SK-N-SH treated with all-trans-retinoic acid at 6 μM for 48 hours (cell line): ENCODE data around the gene LRR1.

ENCODE experiments used
- ATAC-seq: fragments of 200-7000 bp; cut with Tn5 transposase; 3 replicates; pipeline ENCODE4 v1.9.1; 2020; ENCODE audit warnings: mild to moderate bottlenecking, moderate library complexity
- ARNTL ChIP-seq: fragments of 450-650 bp; formaldehyde crosslinking; IDR thresholded peaks from 2 replicates; pipeline ENCODE4 v1.5.0; 2020; ENCODE audit warnings: low read depth, mild to moderate bottlenecking, moderate library complexity, borderline replicate concordance
- BACH2 ChIP-seq: fragments of 250-450 bp; sonication (Bioruptor Pico); IDR thresholded peaks from 2 replicates; pipeline ENCODE4 v1.9.0; 2021; ENCODE audit warnings: mild to moderate bottlenecking, borderline replicate concordance
- CREB5 ChIP-seq: fragments of 250-450 bp; sonication (Bioruptor Pico); IDR thresholded peaks from 2 replicates; pipeline ENCODE4 v1.5.1; 2020; ENCODE audit warnings: low read depth, mild to moderate bottlenecking, moderate library complexity
- CSDC2 ChIP-seq: fragments of 250-450 bp; sonication (Bioruptor Pico); IDR thresholded peaks from 2 replicates; pipeline ENCODE4 v1.5.0; 2020; ENCODE audit warnings: mild to moderate bottlenecking, moderate library complexity
- CSRNP3 ChIP-seq: fragments of 250-450 bp; sonication (Bioruptor Pico); IDR thresholded peaks from 2 replicates; pipeline ENCODE4 v1.5.1; 2021; ENCODE audit warnings: mild to moderate bottlenecking, moderate library complexity
- ESRRG ChIP-seq: fragments of 250-450 bp; sonication (Bioruptor Pico); IDR thresholded peaks from 2 replicates; pipeline ENCODE4 v1.6.1; 2021; ENCODE audit warnings: mild to moderate bottlenecking
- GLIS3 ChIP-seq: fragments of 250-450 bp; sonication (Bioruptor Pico); IDR thresholded peaks from 2 replicates; pipeline ENCODE4 v1.5.0; 2020; ENCODE audit warnings: mild to moderate bottlenecking, moderate library complexity
- ISL1 ChIP-seq: fragments of 250-450 bp; sonication (Bioruptor Pico); IDR thresholded peaks from 2 replicates; pipeline ENCODE4 v2.1.2; 2022; ENCODE audit warnings: mild to moderate bottlenecking, moderate library complexity
- OSR1 ChIP-seq: fragments of 250-450 bp; sonication (Bioruptor Pico); IDR thresholded peaks from 2 replicates; pipeline ENCODE4 v1.8.0; 2022; ENCODE audit warnings: moderate library complexity, mild to moderate bottlenecking, inconsistent platforms
- PATZ1 ChIP-seq: fragments of 250-450 bp; sonication (Bioruptor Pico); IDR thresholded peaks from 2 replicates; pipeline ENCODE4 v1.8.0; 2020; ENCODE audit warnings: mild to moderate bottlenecking, moderate library complexity, borderline replicate concordance
- POU6F1 ChIP-seq: fragments of 250-450 bp; sonication (Bioruptor Pico); IDR thresholded peaks from 2 replicates; pipeline ENCODE4 v1.8.0; 2021; ENCODE audit warnings: low read depth, mild to moderate bottlenecking, moderate library complexity, borderline replicate concordance
- PPARA ChIP-seq: fragments of 250-450 bp; sonication (Bioruptor Pico); IDR thresholded peaks from 2 replicates; pipeline ENCODE4 v1.5.0; 2020; ENCODE audit warnings: mild to moderate bottlenecking, borderline replicate concordance
- RARB ChIP-seq: fragments of 250-450 bp; sonication (Bioruptor Pico); IDR thresholded peaks from 2 replicates; pipeline ENCODE4 v1.8.0; 2021; ENCODE audit warnings: mild to moderate bottlenecking, moderate library complexity
- SNAI2 ChIP-seq: fragments of 250-450 bp; sonication (Bioruptor Pico); IDR thresholded peaks from 2 replicates; pipeline ENCODE4 v1.5.0; 2020; ENCODE audit warnings: mild to moderate bottlenecking, moderate library complexity
- TCF4 ChIP-seq: fragments of 250-450 bp; sonication (Bioruptor Pico); IDR thresholded peaks from 2 replicates; pipeline ENCODE4 v1.8.0; 2021; ENCODE audit warnings: mild to moderate bottlenecking, moderate library complexity, borderline replicate concordance
- TOX ChIP-seq: fragments of 250-450 bp; sonication (Bioruptor Pico); IDR thresholded peaks from 2 replicates; pipeline ENCODE4 v1.8.0; 2021; ENCODE audit warnings: mild to moderate bottlenecking, moderate library complexity, borderline replicate concordance
- TSHZ2 ChIP-seq: fragments of 250-450 bp; sonication (Bioruptor Pico); IDR thresholded peaks from 2 replicates; pipeline ENCODE4 v1.5.0; 2020; ENCODE audit warnings: mild to moderate bottlenecking, moderate library complexity
- ZC3H10 ChIP-seq: fragments of 250-450 bp; sonication (Bioruptor Pico); IDR thresholded peaks from 2 replicates; pipeline ENCODE4 v1.5.1; 2021; ENCODE audit warnings: mild to moderate bottlenecking, moderate library complexity
- ZFP3 ChIP-seq: fragments of 250-450 bp; sonication (Bioruptor Pico); IDR thresholded peaks from 2 replicates; pipeline ENCODE4 v1.5.0; 2020; ENCODE audit warnings: mild to moderate bottlenecking, moderate library complexity
- ZFP30 ChIP-seq: fragments of 450-650 bp; formaldehyde crosslinking; IDR thresholded peaks from 2 replicates; pipeline ENCODE4 v1.5.0; 2022; ENCODE audit warnings: mild to moderate bottlenecking, moderate library complexity
- ZNF565 ChIP-seq: fragments of 450-650 bp; formaldehyde crosslinking; conservative IDR thresholded peaks from 2 replicates; pipeline ENCODE4 v1.5.0; 2020; ENCODE audit warnings: low read depth, mild to moderate bottlenecking, moderate library complexity
- ZNF70 ChIP-seq: fragments of 450-650 bp; formaldehyde crosslinking; IDR thresholded peaks from 2 replicates; pipeline ENCODE4 v1.5.0; 2020; ENCODE audit warnings: mild to moderate bottlenecking, moderate library complexity
- ZNF8 ChIP-seq: fragments of 450-650 bp; formaldehyde crosslinking; IDR thresholded peaks from 2 replicates; pipeline ENCODE4 v1.5.0; 2020; ENCODE audit warnings: mild to moderate bottlenecking, moderate library complexity

Gene LRR1

GRCh38 chr14:49586673-49587460 lies 11.9 kb upstream of the LRR1 start:
- TF ChIP-seq POU6F1 (CRISPR knock-in tag) (no peak), OSR1 (CRISPR knock-in tag) (no peak), CREB5 (CRISPR knock-in tag) (0 out of 2 replicates have a peak, but pooled peaks have one; percentile 3), SNAI2 (CRISPR knock-in tag) (no peak), BACH2 (CRISPR knock-in tag) (no peak), CSRNP3 (peak; percentile 28; the same call in 1 of the 2 replicates), TCF4 (CRISPR knock-in tag) (peak; percentile 32; the same call in 1 of the 2 replicates), ZC3H10 (CRISPR knock-in tag) (no peak), PATZ1 (CRISPR knock-in tag) (peak; percentile 46; the same call in 1 of the 2 replicates), TSHZ2 (peak; percentile 86), ZNF565 (CRISPR knock-in tag) (no peak), GLIS3 (CRISPR knock-in tag) (0 out of 2 replicates have a peak, but pooled peaks have one; percentile 60), ZNF70 (CRISPR knock-in tag) (no peak), ISL1 (0 out of 2 replicates have a peak, but pooled peaks have one; percentile 8), ZFP3 (CRISPR knock-in tag) (peak; percentile 82), RARB (no peak), ARNTL (CRISPR knock-in tag) (no peak), PPARA (CRISPR knock-in tag) (no peak), TOX (CRISPR knock-in tag) (no peak), CSDC2 (CRISPR knock-in tag) (peak; percentile 78; the same call in 1 of the 2 replicates), ZFP30 (CRISPR knock-in tag) (no peak), ZNF8 (CRISPR knock-in tag) (no peak; the same call in 1 of the 2 replicates), ESRRG (CRISPR knock-in tag) (no peak)

GRCh38 chr14:49589387-49589786 lies 9.4 kb upstream of the LRR1 start:
- TF ChIP-seq TCF4 (CRISPR knock-in tag): no peak
- TF ChIP-seq PATZ1 (CRISPR knock-in tag): no peak
- TF ChIP-seq CSRNP3: no peak
- TF ChIP-seq ZFP30 (CRISPR knock-in tag): no peak
- no peak for TF ChIP-seq BACH2 (CRISPR knock-in tag)
- no peak for TF ChIP-seq CREB5 (CRISPR knock-in tag)
- TF ChIP-seq ZNF70 (CRISPR knock-in tag): no peak
- no peak for ATAC-seq

More at GRCh38 chr14:49586673-49587460, 11.9 kb upstream of the LRR1 start:
- peak; percentile 37 for ATAC-seq
